Cerebellar cortex (tissue), 1 donor: ENCODE data around the gene PDGFC.

Experiments
- DNase-seq: peaks from one replicate; pipeline ENCODE4 v3.0.0-alpha.2; 2015; ENCODE audit warnings: low spot score

PDGFC gene

GRCh38 chr4:156782491-156782890 lies 189.1 kb downstream of the PDGFC start:
- no peak for DNase-seq

- DNase-seq = no peak
Measured at GRCh38 chr4:156781852-156782251, 189.7 kb downstream of the PDGFC start.

- no peak for DNase-seq
Measured at GRCh38 chr4:156779774-156780173, 191.8 kb downstream of the PDGFC start.

GRCh38 chr4:156779042-156779441 lies 192.6 kb downstream of the PDGFC start:
- no peak for DNase-seq

GRCh38 chr4:156778606-156779005 lies 193.0 kb downstream of the PDGFC start:
- no peak for DNase-seq

GRCh38 chr4:156778093-156778492 lies 193.5 kb downstream of the PDGFC start:
- no peak for DNase-seq

- DNase-seq = no peak
Measured at GRCh38 chr4:156775813-156776212, 195.8 kb downstream of the PDGFC start.

- no peak for DNase-seq
Measured at GRCh38 chr4:156774422-156774821, 197.2 kb downstream of the PDGFC start.

GRCh38 chr4:156773648-156774357 lies 197.8 kb downstream of the PDGFC start:
- no peak for DNase-seq

GRCh38 chr4:156771171-156771837 lies 200.3 kb downstream of the PDGFC start:
- peak; percentile 16 for DNase-seq

- DNase-seq = no peak
Measured at GRCh38 chr4:156770140-156770539, 201.5 kb downstream of the PDGFC start.

GRCh38 chr4:156767911-156768415 lies 203.6 kb downstream of the PDGFC start:
- DNase-seq = no peak

- DNase-seq = no peak
Measured at GRCh38 chr4:156766846-156767245, 204.8 kb downstream of the PDGFC start.

- no peak for DNase-seq
Measured at GRCh38 chr4:156765277-156765676, 206.3 kb downstream of the PDGFC start.

GRCh38 chr4:156764846-156765245 lies 206.8 kb downstream of the PDGFC start:
- no peak for DNase-seq

- no peak for DNase-seq
Measured at GRCh38 chr4:156764145-156764544, 207.5 kb downstream of the PDGFC start.

- DNase-seq = no peak
Measured at GRCh38 chr4:156763511-156763910, 208.1 kb downstream of the PDGFC start.

GRCh38 chr4:156762851-156763250 lies 208.7 kb downstream of the PDGFC start:
- DNase-seq = no peak

GRCh38 chr4:156756118-156756517 lies 215.5 kb downstream of the PDGFC start:
- no peak for DNase-seq

GRCh38 chr4:156754832-156755570 lies 216.6 kb downstream of the PDGFC start:
- no peak for DNase-seq

GRCh38 chr4:156751486-156751885 lies 220.1 kb downstream of the PDGFC start:
- no peak for DNase-seq

GRCh38 chr4:156749426-156750403 lies 221.9 kb downstream of the PDGFC start:
- no peak for DNase-seq
